Mesenteric fat pad (tissue), 1 donor: ENCODE measurements around the gene TMCC3. TPM values are rescaled to one million over a fixed set of nuclear protein-coding genes. Genes with fewer than 3 reads are reported as not detected.

ENCODE experiments used
- DNase-seq: peaks from one replicate; pipeline ENCODE4 v3.0.0-alpha.2; 2020; ENCODE audit warnings: low spot score
- microRNA-seq: library from miRNA; unstranded; fragments of <30 nt; microRNA quantifications from one replicate; pipeline ENCODE4 v1.2.0, GENCODE V29; 2020; ENCODE audit warnings: borderline number of aligned reads
- total RNA-seq: library from RNA; stranded (reverse); fragmentation: NEBNext Ultra II Directional; extraction: Animal tissue kit (Norgen Biotek cat#: 25700); gene quantifications from one replicate; pipeline ENCODE4 v1.2.1, GENCODE V29; 2021
- donor health status: DM: yes; HTN: yes; CAD: no.

The TMCC3 gene
- total RNA-seq, 1 donor from 2014 or later: 15.8 TPM

DNA sequence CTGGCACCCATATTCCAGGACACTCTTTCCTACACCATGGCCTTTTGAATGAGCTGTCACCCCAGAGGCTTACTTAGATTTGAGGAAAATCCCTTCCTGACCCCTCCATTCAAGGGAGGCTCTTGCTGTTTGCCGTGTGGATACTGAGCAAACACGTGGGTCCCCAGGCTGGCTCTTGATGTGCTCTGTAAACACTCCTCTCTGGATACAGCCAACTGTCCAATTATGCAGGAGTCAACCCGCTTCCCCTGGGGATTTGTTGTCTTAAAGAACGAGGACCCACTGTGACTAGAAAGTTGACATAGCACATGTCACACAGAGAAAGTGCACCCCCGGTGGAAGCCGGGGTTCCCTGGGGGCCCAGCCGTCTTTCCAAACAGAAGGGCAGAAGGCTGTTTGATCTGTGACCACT is 114.8 kb downstream of the TMCC3 start:
- no peak for DNase-seq

DNA sequence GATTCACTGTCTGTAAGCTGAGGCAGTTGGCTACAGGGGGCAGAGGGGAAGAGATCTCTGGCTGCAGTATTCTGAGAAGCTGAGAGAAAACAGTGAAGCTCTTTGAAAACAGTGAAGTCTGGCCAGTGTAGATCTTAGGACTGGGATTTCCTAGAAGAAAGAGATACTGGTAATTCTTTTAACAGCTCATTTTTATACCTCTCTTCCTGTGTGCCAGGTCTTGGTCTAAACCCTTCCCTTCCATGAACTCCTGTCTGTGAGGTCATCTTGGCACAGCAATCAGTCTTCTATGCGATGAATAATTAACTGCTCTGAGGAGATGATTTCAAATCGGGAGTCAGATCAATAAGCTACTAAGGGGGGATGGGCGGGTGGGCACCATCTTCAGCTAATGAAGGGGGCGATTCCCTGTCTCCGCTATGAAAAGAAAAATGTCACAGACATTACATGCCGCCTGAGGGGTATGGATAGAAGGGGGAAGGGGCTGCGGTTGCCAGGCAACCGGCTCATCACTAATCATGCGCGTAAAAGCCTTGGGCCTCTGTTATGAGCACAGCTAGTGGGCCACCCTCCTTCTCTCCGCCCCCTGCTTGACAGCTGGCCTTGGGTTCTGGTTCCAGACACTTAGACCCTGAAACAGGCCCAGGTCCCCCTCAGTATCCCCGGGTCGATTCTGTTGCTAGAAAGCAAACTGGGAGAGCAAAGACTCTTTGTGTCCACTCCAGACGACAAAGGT is 115.4 kb downstream of the TMCC3 start:
- DNase-seq: no peak

DNA sequence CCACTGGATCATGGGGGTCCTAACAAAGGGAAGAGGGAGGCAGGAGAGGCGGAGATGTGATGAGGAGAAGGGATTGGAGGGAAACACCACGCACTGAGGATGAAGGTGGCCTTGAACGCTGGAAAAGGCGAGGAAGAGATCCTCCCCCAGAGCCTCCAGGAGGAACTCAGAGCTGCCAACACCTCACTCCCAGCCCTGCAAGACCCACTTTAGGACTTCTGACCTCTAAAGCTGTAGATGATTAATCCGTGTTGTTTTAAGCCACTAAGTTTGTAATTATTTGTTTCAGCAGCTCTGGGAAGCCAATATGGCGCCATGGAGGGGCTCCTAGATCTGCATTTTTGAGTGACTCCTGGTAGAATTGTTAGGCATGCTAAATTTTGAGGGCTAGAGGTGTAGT is 116.1 kb downstream of the TMCC3 start:
- DNase-seq: no peak

DNA sequence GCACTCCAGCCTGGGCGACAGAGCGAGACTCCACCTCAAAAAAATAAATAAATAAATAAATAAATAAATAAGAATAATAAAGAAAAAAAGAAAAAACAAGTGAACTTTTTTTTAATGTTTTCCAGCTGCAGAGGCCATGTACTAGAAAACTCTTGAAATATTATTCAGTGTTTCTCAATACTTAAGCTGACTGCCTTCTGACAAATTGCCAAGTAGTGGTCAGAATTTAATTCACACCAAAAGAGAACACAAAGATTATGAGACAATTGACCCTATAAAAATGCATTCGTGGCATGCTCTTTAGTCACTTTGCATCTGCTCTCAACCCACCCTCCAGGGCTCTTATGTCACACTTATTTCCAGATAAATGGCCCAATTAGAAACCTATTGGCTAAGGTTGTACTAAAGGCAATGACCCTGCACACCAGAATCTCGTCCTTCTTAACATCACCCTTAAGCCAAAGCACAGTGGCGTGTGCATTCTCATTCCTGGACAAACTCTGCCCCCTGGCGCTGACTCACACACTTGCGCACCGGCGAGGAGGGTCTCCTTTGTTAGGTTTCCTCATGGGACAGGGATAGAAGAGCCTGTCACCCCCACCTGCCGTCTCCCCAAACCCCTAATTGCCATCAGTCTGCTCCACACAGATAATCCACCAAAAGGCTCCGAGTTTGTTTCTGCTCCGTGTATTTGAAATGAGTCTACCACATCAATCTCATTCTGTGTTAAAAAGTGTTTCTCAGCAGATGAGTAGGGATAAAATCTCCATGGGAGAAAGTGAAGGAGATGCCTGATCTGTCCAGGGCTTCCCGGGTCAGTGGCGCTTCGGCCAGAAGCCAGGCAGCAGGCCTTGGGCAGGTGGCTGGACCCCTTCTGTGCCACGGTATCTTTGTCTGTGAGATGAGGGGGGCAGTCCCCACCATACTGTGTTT is 117.6 kb downstream of the TMCC3 start:
- no peak for DNase-seq

DNA sequence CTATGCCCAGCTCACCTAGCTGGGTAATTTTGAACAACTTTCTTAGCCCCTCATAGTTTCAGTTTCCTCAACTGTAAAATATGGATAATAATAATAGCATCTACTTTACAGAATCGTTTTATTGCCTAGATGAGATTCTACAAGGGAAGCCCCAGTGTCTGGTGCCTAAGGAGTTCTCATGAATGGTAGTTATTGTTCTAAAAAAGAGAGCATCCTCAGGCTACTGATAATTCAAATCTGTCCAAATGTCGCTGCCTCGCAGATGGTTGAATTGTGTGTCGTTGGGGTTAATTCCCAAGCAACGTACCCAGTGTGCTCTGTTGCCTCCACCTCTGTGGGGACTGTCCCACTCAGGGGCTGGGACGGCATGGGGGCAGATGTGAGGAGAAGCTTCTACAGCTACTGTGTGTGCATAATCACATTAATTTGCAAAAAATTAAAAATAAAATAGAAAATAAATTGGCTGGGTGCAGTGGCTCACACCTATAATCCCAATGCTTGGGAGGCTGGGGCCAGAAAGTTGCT is 119.1 kb downstream of the TMCC3 start:
- no peak for DNase-seq

DNA sequence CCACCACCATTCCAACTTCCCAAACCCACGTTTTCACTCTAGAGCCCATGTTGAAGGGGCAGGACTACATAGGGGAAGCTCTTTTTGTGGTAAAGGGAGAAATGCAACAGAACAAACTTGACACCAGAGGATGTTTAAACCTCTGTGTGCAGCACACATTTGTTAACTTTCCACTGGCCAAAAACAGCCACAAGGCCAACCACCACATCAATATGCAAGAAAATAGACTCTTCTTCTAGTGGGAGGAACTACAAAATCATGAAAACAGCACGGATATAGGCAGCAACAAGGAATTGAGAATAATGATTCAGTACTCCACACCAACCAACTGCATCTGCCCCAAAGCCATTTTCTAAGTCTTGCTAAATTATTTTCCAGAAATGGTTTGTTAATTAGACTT is 124.4 kb downstream of the TMCC3 start:
- DNase-seq: no peak

Small RNA genes lying within 50 kb of the gene (microRNA-seq; reads per million reads assigned to microRNA genes)
- gene MIR5700: not detected

Other genes with a start within 250 kb of the TMCC3 start
- 16.2 TPM for gene CEP83, start 190.7 kb downstream of the TMCC3 start, total RNA-seq